GM06990 (cell line): ENCODE measurements around the gene VSIG4.

ENCODE experiments used
- DNase-seq: peaks from one replicate; pipeline ENCODE4 v3.0.0-alpha.2; 2011; ENCODE audit not compliant: insufficient read length; ENCODE audit errors: extremely low read depth
- H3K27me3 ChIP-seq: replicated peaks from 2 replicates; pipeline ENCODE4 v1.6.0; 2011; ENCODE audit warnings: low read length; ENCODE audit not compliant: control insufficient read depth, insufficient read depth
- H3K36me3 ChIP-seq: 2 replicates; pipeline ENCODE4 v1.5.1; 2011; ENCODE audit warnings: low read length; ENCODE audit not compliant: control insufficient read depth, insufficient read depth
- H3K4me3 ChIP-seq: replicated peaks from 2 replicates; pipeline ENCODE4 v1.5.1; 2011; ENCODE audit warnings: low read depth, mild to moderate bottlenecking, control low read depth, low read length
- CTCF ChIP-seq: IDR thresholded peaks from 2 replicates; pipeline ENCODE4 v1.5.1; 2011; ENCODE audit warnings: low read length, control low read depth, mild to moderate bottlenecking, inconsistent platforms; ENCODE audit not compliant: insufficient read depth, poor library complexity, severe bottlenecking

Gene VSIG4

GRCh38 chrX:65999029-65999562 lies 40.8 kb downstream of the VSIG4 start:
- no peak for DNase-seq
- no peak for TF ChIP-seq CTCF
- H3K36me3 ChIP-seq = no peaks in the 10 kb centered on the region
- no peak overlapping the region for H3K4me3 ChIP-seq
- H3K27me3 ChIP-seq = no peaks in the 10 kb centered on the region

GRCh38 chrX:65997978-65998717 lies 41.7 kb downstream of the VSIG4 start:
- no peaks in the 10 kb centered on the region for H3K36me3 ChIP-seq
- DNase-seq = no peak
- no peaks in the 10 kb centered on the region for H3K27me3 ChIP-seq
- TF ChIP-seq CTCF = no peak
- no peak overlapping the region for H3K4me3 ChIP-seq

- DNase-seq = no peak
- Histone ChIP-seq H3K27me3 (no peaks in the 10 kb centered on the region; the same call in 1 of the 2 replicates), H3K4me3 (no peak overlapping the region), H3K36me3 (no peaks in the 10 kb centered on the region)
- no peak for TF ChIP-seq CTCF
These were observed 45.1 kb downstream of the VSIG4 start for GRCh38 chrX:65994519-65995506.

GRCh38 chrX:65993915-65994460 lies 45.9 kb downstream of the VSIG4 start:
- DNase-seq = no peak
- no peak for TF ChIP-seq CTCF

GRCh38 chrX:65993332-65993731 lies 46.5 kb downstream of the VSIG4 start:
- Histone ChIP-seq H3K36me3 (no peaks in the 10 kb centered on the region), H3K4me3 (no peak overlapping the region), H3K27me3 (no peaks in the 10 kb centered on the region; the same call in 1 of the 2 replicates)
- no peak for TF ChIP-seq CTCF
- no peak for DNase-seq

More at GRCh38 chrX:65993915-65994460, 45.9 kb downstream of the VSIG4 start:
- H3K27me3 ChIP-seq = no peaks in the 10 kb centered on the region; the same call in 1 of the 2 replicates
- no peak overlapping the region for H3K4me3 ChIP-seq
- no peaks in the 10 kb centered on the region for H3K36me3 ChIP-seq
